DMS79 treated with DMSO at 0.1 percent for 48 hours (cell line): ENCODE data around the gene ANGPTL4.
"Not testable (repeated sequence)": the region's sequence is repeated elsewhere in the genome, so short reads cannot be mapped to it uniquely, and the experiment has no call there.

Source experiments
- DNase-seq: peaks from one replicate; lab custom pipeline; 2025; lab: John Stamatoyannopoulos, UW

ANGPTL4 gene

GRCh38 chr19:8363803-8364771 lies at the start of gene ANGPTL4:
TSS of gene ANGPTL4 (plus strand) at chr19:8364155. CDS start at chr19:8364322, 167 bp downstream.
- peak; percentile 30 for DNase-seq

GRCh38 chr19:8314981-8315640 lies 48.8 kb upstream of the ANGPTL4 start:
- not testable (repeated sequence) for DNase-seq

- no peak for DNase-seq
These were observed 47.4 kb upstream of the ANGPTL4 start for GRCh38 chr19:8316351-8317125.

GRCh38 chr19:8318835-8319234 lies 45.1 kb upstream of the ANGPTL4 start:
- not testable (repeated sequence) for DNase-seq

GRCh38 chr19:8319807-8320520 lies 44.0 kb upstream of the ANGPTL4 start:
- DNase-seq = no peak

GRCh38 chr19:8320564-8321066 lies 43.3 kb upstream of the ANGPTL4 start:
- DNase-seq = no peak

- peak; percentile 92 for DNase-seq
These were observed 42.6 kb upstream of the ANGPTL4 start, which contains the start of the genes NDUFA7 and RPS28 for GRCh38 chr19:8321067-8321985. TSS of gene NDUFA7 (minus strand) at chr19:8321375. CDS start at chr19:8321358, 17 bp downstream. TSS of gene RPS28 (plus strand) at chr19:8321496. CDS start at chr19:8321531, 35 bp downstream.

GRCh38 chr19:8321986-8322637 lies 41.8 kb upstream of the ANGPTL4 start:
- no peak for DNase-seq

- no peak for DNase-seq
These were observed 41.3 kb upstream of the ANGPTL4 start for GRCh38 chr19:8322638-8322997.

- no peak for DNase-seq
These were observed 40.2 kb upstream of the ANGPTL4 start for GRCh38 chr19:8323781-8324185.

- DNase-seq = no peak
These were observed 39.5 kb upstream of the ANGPTL4 start for GRCh38 chr19:8324186-8325050.

GRCh38 chr19:8325454-8325853 lies 38.5 kb upstream of the ANGPTL4 start:
- DNase-seq = no peak

GRCh38 chr19:8329996-8330395 lies 34.0 kb upstream of the ANGPTL4 start:
- no peak for DNase-seq

GRCh38 chr19:8331263-8331845 lies 32.6 kb upstream of the ANGPTL4 start:
- DNase-seq = no peak

- DNase-seq = no peak
These were observed 30.8 kb upstream of the ANGPTL4 start for GRCh38 chr19:8332976-8333766.

- DNase-seq = peak; percentile 27
These were observed 30.0 kb upstream of the ANGPTL4 start for GRCh38 chr19:8333767-8334457.
